ENCODE measurements around the gene PRKCZ. TPM values are rescaled to one million over a fixed set of nuclear protein-coding genes. Genes with fewer than 3 reads are reported as not detected.

Gene PRKCZ
- total and polyA plus RNA-seq, 9 of the 15 experiments (the other 6 are each of a cell fraction or from before 2014, with no cell fraction given), result 0.07 to 3.1 (median 1.3) TPM

DNA sequence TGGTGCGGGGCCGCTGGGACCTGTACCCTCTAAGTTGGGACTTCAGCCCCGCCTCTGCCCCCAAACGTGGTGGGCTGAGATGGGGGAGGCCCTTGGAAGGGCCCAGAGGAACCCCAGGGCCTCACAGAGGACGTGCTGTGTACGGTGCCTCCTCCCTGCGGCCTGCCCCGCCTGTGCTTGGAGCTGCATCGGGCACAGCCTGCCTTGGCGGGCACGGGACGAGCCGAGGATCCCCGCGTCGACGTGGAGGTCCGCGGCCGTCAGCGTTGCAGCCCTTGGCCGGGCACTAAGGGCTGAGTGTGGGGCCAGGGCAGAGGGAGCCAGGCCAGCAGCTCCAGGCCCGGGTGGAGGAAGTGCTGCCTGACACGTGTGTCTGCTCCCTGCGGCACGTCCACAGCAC is 43.4 kb downstream of the PRKCZ start:
- Histone ChIP-seq H3K27me3 (ENCODE audit: control insufficient read depth in 2 of 2, insufficient read depth in 2 of 2, low read length in 2 of 2) (peaks cover 28 to 83% of the 10 kb centered on the region in 2 experiments), H2AFZ (ENCODE audit: low read depth, low read length) (no peak overlapping the region), H3K4me3 (no peak overlapping the region), H3K9ac (ENCODE audit: insufficient read depth in 1 of 2, low read depth in 2 of 2, low read length in 2 of 2) (no peak overlapping the region), H4K20me1 (replicated peaks; ENCODE audit: control insufficient read depth, insufficient read depth, low read length) (peaks cover 4% of the 10 kb centered on the region; the same call in 1 of the 2 replicates), H3K4me1 (replicated peaks in 1 of 2; ENCODE audit: control insufficient read depth in 2 of 2, insufficient read depth in 2 of 2, low read length in 2 of 2) (peaks cover 0 to 38% of the 10 kb centered on the region in 2 experiments; a peak in 1 of 5 replicates), H3K27ac (ENCODE audit: extremely low read depth, low read depth, low read length) (no peak overlapping the region), H3K4me2 (ENCODE audit: insufficient read depth, low read length) (no peak overlapping the region), H3K36me3 (ENCODE audit: control insufficient read depth, insufficient read depth, low read length) (no peaks in the 10 kb centered on the region), H3K79me2 (ENCODE audit: control insufficient read depth, insufficient read depth, low read length) (no peaks in the 10 kb centered on the region), H3K9me1 (ENCODE audit: control insufficient read depth, insufficient read depth, low read length) (no peaks in the 10 kb centered on the region), H3K9me3 (replicated peaks; ENCODE audit: control insufficient read depth, insufficient read depth, low read depth, low read length) (no peaks in the 10 kb centered on the region)
- 2% methylated on average over 24 of the region's 26 CpGs for WGBS (ENCODE audit: insufficient coverage, low coverage, missing lambda C conversion rate)
- in situ Hi-C loops (cut with MboI) (no loop called here), intact Hi-C loops (cut with micrococcal nuclease) (no loop called here)
- POLR2A ChIA-PET, result interaction anchor here (0.8 to 1.1 kb wide), 2 partner anchors 18 to 21 kb away, joined by 4 read pairs; no protein-coding TSS in a partner anchor
- no peak for FAIRE-seq
- DNase-seq (ENCODE audit: extremely low read depth in 1 of 4, low spot score in 3 of 4), result no peak
- BruUV-seq (replicated peaks), result no TSS peak
- TF ChIP-seq, protein P1, sequence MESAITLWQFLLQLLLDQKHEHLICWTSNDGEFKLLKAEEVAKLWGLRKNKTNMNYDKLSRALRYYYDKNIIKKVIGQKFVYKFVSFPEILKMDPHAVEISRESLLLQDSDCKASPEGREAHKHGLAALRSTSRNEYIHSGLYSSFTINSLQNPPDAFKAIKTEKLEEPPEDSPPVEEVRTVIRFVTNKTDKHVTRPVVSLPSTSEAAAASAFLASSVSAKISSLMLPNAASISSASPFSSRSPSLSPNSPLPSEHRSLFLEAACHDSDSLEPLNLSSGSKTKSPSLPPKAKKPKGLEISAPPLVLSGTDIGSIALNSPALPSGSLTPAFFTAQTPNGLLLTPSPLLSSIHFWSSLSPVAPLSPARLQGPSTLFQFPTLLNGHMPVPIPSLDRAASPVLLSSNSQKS (CRISPR knock-in tag; IDR thresholded peaks at IDR 0.05), result no peak
- no peak for TF ChIP-seq NCOA4 (IDR thresholded peaks at IDR 0.05; ENCODE audit: partially characterized antibody)
- TF ChIP-seq NR1H2 (CRISPR knock-in tag; IDR thresholded peaks at IDR 0.05), result no peak
- no peak for TF ChIP-seq CBX3 (IDR thresholded peaks at IDR 0.05; ENCODE audit: borderline replicate concordance in 1 of 2, low read length in 2 of 2)
- TF ChIP-seq SMARCC2 (IDR thresholded peaks at IDR 0.05; ENCODE audit: low read depth), result no peak
- TF ChIP-seq CBX1 (IDR thresholded peaks at IDR 0.05; ENCODE audit: low read depth), result no peak
- TF ChIP-seq, protein P2, sequence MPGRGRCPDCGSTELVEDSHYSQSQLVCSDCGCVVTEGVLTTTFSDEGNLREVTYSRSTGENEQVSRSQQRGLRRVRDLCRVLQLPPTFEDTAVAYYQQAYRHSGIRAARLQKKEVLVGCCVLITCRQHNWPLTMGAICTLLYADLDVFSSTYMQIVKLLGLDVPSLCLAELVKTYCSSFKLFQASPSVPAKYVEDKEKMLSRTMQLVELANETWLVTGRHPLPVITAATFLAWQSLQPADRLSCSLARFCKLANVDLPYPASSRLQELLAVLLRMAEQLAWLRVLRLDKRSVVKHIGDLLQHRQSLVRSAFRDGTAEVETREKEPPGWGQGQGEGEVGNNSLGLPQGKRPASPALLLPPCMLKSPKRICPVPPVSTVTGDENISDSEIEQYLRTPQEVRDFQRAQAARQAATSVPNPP (IDR thresholded peaks at IDR 0.05; ENCODE audit: borderline replicate concordance, insufficient read depth, insufficient read length), result no peak
- no peak for TF ChIP-seq ZNF785 (CRISPR knock-in tag; IDR thresholded peaks at IDR 0.05)
- TF ChIP-seq ZNF551 (CRISPR knock-in tag; IDR thresholded peaks at IDR 0.05), result no peak
- TF ChIP-seq, protein P3, sequence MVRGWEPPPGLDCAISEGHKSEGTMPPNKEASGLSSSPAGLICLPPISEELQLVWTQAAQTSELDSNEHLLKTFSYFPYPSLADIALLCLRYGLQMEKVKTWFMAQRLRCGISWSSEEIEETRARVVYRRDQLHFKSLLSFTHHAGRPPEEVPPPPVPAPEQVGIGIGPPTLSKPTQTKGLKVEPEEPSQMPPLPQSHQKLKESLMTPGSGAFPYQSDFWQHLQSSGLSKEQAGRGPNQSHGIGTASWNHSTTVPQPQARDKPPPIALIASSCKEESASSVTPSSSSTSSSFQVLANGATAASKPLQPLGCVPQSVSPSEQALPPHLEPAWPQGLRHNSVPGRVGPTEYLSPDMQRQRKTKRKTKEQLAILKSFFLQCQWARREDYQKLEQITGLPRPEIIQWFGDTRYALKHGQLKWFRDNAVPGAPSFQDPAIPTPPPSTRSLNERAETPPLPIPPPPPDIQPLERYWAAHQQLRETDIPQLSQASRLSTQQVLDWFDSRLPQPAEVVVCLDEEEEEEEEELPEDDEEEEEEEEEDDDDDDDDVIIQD (CRISPR knock-in tag; IDR thresholded peaks at IDR 0.05), result no peak
- TF ChIP-seq CHD2 (IDR thresholded peaks at IDR 0.05; ENCODE audit: low read depth, low read length), result no peak
- TF ChIP-seq SPI1 (IDR thresholded peaks at IDR 0.05; ENCODE audit: borderline replicate concordance, low read depth, low read length), result no peak
- CTCF ChIA-PET (ENCODE audit: low intra/inter-chr PET ratio), result no interaction called here
- ATAC-seq, result no peak; the same call in 2 of the 3 replicates
